ENCODE results near the gene INF2. TPM values are rescaled to one million over a fixed set of nuclear protein-coding genes. Genes with fewer than 3 reads are reported as not detected.

Gene INF2
- total RNA-seq, 2 experiments from 2014 or later: 74.9 to 76.9 TPM

- no peaks in the 10 kb centered on the region for H3K27me3 ChIP-seq (ENCODE audit: control insufficient read depth in 1 of 2, insufficient read depth in 2 of 2, low read length in 2 of 2)
- no peak for TF ChIP-seq CTCF (IDR thresholded peaks at IDR 0.05)
- ATAC-seq (ENCODE audit: poor library complexity) (no peak), DNase-seq (no peak)
- POLR2A ChIA-PET: interaction anchor here (1.0 to 1.4 kb wide), 2 partner anchors 42 to 45 kb away, joined by 3 read pairs; partner anchors contain the start of gene SIVA1
- H3K36me3 Mint-ChIP-seq (ENCODE audit: low read depth): peaks cover 21% of the 10 kb centered on the region
- H3K27ac Mint-ChIP-seq: no peak overlapping the region
- H3K27me3 Mint-ChIP-seq: no peaks in the 10 kb centered on the region
- H3K9me3 ChIP-seq (ENCODE audit: control insufficient read depth in 1 of 2, insufficient read depth in 1 of 2, low read length in 2 of 2): no peaks in the 10 kb centered on the region
- intact Hi-C loops (cut with DNase I, micrococcal nuclease): loop anchor here in 1 of 2 experiments (5.0 kb wide), 1 partner anchor 570 kb away; the partner anchor contains the start of gene KIF26A
- peaks cover 52% of the 10 kb centered on the region for H3K36me3 ChIP-seq (ENCODE audit: insufficient read depth, low read length)
- CTCF ChIA-PET: no interaction called here
- no peak overlapping the region for H3K4me3 Mint-ChIP-seq
- H3K4me1 ChIP-seq (ENCODE audit: insufficient read depth, low read length): peaks cover 8% of the 10 kb centered on the region
- H3K9me3 Mint-ChIP-seq: no peaks in the 10 kb centered on the region
- H3K4me3 ChIP-seq (ENCODE audit: low read length): no peak overlapping the region
- no peak overlapping the region for H3K27ac ChIP-seq (ENCODE audit: low read depth in 1 of 2, low read length in 2 of 2)
- peaks cover 5% of the 10 kb centered on the region for H3K4me1 Mint-ChIP-seq (ENCODE audit: low read depth)
Observed at GRCh38 chr14:104706733-104707607, 17.6 kb downstream of the INF2 start.

DNA sequence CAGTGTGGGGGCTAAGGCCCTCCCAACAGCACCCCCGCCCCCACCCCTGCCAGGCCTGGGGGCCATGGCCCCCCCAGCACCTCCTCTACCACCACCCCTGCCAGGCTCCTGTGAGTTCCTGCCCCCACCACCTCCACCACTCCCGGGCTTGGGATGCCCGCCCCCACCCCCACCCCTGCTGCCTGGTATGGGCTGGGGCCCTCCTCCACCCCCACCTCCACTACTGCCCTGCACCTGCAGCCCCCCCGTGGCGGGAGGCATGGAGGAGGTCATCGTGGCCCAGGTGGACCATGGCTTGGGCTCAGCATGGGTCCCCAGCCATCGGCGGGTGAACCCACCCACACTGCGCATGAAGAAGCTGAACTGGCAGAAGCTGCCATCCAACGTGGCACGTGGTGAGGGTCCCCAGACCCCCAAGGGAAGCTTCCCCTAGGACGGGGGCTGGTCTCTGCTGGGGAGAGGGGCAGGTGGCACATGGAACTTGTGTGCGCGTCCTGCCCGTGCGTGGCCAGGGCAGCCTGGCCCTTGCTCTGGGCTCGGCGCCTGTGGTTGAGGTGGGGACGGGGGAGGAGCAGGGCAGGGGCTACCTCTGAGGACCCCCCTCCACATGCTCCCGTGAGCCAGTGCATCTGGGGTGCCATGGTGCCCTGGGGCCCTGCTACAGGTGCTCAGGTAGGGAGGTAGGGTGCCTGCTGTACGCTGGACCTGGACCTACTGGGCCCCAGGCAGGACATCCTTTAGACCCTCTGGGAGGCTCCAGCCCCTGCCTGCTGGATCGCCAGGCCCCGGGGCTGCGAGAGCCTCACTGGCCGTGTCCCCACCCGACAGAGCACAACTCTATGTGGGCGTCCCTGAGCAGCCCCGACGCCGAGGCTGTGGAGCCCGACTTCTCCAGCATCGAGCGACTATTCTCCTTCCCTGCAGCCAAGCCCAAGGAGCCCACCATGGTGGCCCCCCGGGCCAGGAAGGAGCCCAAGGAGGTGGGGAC lies 18.5 kb downstream of the INF2 start:
- TF ChIP-seq CTCF (IDR thresholded peaks at IDR 0.05): no peak
- no peak for ATAC-seq (ENCODE audit: poor library complexity)
- no peak overlapping the region for H3K27ac Mint-ChIP-seq
- CTCF ChIA-PET: interaction anchor here (1.3 kb wide), 1 partner anchor 15 kb away, joined by 5 read pairs; no protein-coding TSS in a partner anchor
- no peaks in the 10 kb centered on the region for H3K9me3 Mint-ChIP-seq
- H3K36me3 Mint-ChIP-seq (ENCODE audit: low read depth): peaks cover 16% of the 10 kb centered on the region
- peaks cover 54% of the 10 kb centered on the region for H3K36me3 ChIP-seq (ENCODE audit: insufficient read depth, low read length)
- H3K4me3 ChIP-seq (ENCODE audit: low read length): no peak overlapping the region
- POLR2A ChIA-PET: interaction anchor here (1.0 to 1.5 kb wide), 2 partner anchors 42 to 43 kb away, joined by 3 to 8 read pairs; no protein-coding TSS in a partner anchor
- peaks cover 8% of the 10 kb centered on the region for H3K4me1 ChIP-seq (ENCODE audit: insufficient read depth, low read length)
- intact Hi-C loops (cut with DNase I, micrococcal nuclease): loop anchor here (1.0 to 5.0 kb wide), 4 partner anchors 23 to 571 kb away; partner anchors contain the start of gene KIF26A (in 1 of the 2)
- H3K4me1 Mint-ChIP-seq (ENCODE audit: low read depth): peaks cover 5% of the 10 kb centered on the region
- no peak for DNase-seq
- no peak overlapping the region for H3K27ac ChIP-seq (ENCODE audit: low read depth in 1 of 2, low read length in 2 of 2)
- H3K4me3 Mint-ChIP-seq: no peak overlapping the region
- H3K27me3 ChIP-seq (ENCODE audit: control insufficient read depth in 1 of 2, insufficient read depth in 2 of 2, low read length in 2 of 2): no peaks in the 10 kb centered on the region
- H3K9me3 ChIP-seq (ENCODE audit: control insufficient read depth in 1 of 2, insufficient read depth in 1 of 2, low read length in 2 of 2): no peaks in the 10 kb centered on the region
- H3K27me3 Mint-ChIP-seq: no peaks in the 10 kb centered on the region
